Right kidney (tissue), 9 donors: Measurements from ENCODE around the gene CASP7.
"Not testable (repeated sequence)": the region's sequence is repeated elsewhere in the genome, so short reads cannot be mapped to it uniquely, and the experiment has no call there.

Source experiments
- DNase-seq: peaks from one replicate; pipeline ENCODE4 v3.0.0-alpha.2; 2016
- long read RNA-seq, 8 donors: transcript quantifications; one replicate each; lab custom pipeline, GENCODE V29; 2026

CASP7 gene
- long read RNA-seq, donor 1, transcript CASP7-203 (7 exons, 2,377 nt): major isoform, 5 of 12 reads
- long read RNA-seq, donor 1, transcript CASP7-211 (7 exons, 2,467 nt): major isoform, 5 of 12 reads
- long read RNA-seq, donor 1, partial matches to known transcripts: 0 of 12 reads
- long read RNA-seq, donor 1, other reads (novel, unspliced or antisense): 0 of 12 reads
- long read RNA-seq, donor 2, partial matches to known transcripts: 6 of 12 reads
- long read RNA-seq, donor 2, other reads (novel, unspliced or antisense): 0 of 12 reads
- long read RNA-seq, donor 3, partial matches to known transcripts: 0 of 3 reads
- long read RNA-seq, donor 3, other reads (novel, unspliced or antisense): 0 of 3 reads
- long read RNA-seq, donor 4, partial matches to known transcripts: 0 of 5 reads
- long read RNA-seq, donor 4, other reads (novel, unspliced or antisense): 0 of 5 reads
- long read RNA-seq, donor 5, partial matches to known transcripts: 0 of 6 reads
- long read RNA-seq, donor 5, other reads (novel, unspliced or antisense): 0 of 6 reads
- long read RNA-seq, donor 6, transcript CASP7-203 (7 exons, 2,377 nt): major isoform, 5 of 7 reads
- long read RNA-seq, donor 6, partial matches to known transcripts: 0 of 7 reads
- long read RNA-seq, donor 6, other reads (novel, unspliced or antisense): 0 of 7 reads
- long read RNA-seq, donor 7, transcript CASP7-203 (7 exons, 2,377 nt): major isoform, 5 of 5 reads
- long read RNA-seq, donor 7, partial matches to known transcripts: 0 of 5 reads
- long read RNA-seq, donor 7, other reads (novel, unspliced or antisense): 0 of 5 reads
- long read RNA-seq, donor 8, partial matches to known transcripts: 0 of 7 reads
- long read RNA-seq, donor 8, other reads (novel, unspliced or antisense): 0 of 7 reads

- peak; percentile 97 for DNase-seq
These were observed at the start of gene CASP7 for GRCh38 chr10:113679463-113680189. TSS of gene CASP7 (plus strand) at chr10:113679912. CDS start at chr10:113697494, 17,582 bp downstream.

GRCh38 chr10:113630929-113631533, 48.7 kb upstream of the CASP7 start:
- DNase-seq: no peak

DNA sequence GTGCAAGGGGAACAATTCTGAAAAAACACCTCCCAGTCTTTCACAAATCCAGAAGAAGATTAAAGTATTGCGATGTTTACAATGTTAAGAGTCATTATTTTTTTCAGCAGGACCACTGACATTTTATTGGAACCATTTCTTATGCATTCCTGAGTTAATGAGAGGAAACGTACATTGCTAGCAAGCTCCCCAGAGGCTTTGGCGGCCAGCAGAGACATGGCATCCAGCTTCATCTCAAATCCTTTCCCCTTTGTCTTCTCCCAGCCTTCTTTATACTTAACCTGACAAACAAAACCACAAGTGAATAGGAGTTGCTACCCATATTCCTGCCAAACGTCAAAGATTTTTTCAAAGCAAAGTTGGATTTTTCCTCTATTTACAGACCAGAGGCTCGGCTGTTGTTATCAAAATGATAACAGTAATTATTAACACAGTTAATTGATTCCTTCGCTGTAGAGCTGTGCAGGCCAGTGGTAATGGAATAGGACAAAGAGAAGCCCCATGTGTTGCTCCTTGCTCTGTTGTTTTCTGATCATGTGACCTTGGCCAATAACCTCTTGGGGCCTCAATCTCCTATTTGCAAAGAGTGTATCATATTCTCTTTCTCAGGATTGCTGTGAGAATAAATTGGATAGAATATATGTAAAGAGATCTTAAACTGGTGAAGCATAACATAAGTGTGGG, 47.9 kb upstream of the CASP7 start:
- DNase-seq: no peak

GRCh38 chr10:113639966-113640365, 39.7 kb upstream of the CASP7 start:
- DNase-seq: no peak

DNA sequence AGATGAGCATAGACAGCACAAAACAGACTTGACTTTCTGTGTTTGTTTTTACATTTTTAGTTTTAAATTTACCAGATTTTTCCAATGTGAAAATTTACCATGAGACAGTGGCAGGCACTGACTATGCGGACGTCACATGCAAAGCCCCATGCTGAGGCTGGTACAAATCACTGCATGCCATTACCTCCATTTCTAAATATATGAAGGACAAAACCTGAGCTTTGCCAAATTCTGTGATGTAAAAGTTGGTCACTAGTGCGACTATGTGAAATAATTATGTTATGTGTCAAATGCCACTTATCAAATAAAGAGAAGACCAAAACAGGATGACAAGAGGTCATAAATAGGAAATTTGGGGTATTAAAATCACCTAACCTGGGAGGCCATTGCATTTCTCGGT, 38.0 kb upstream of the CASP7 start:
- no peak for DNase-seq

- no peak for DNase-seq
These were observed 36.5 kb upstream of the CASP7 start for GRCh38 chr10:113643183-113643582.

GRCh38 chr10:113644185-113645120, 35.3 kb upstream of the CASP7 start:
- no peak for DNase-seq

DNA sequence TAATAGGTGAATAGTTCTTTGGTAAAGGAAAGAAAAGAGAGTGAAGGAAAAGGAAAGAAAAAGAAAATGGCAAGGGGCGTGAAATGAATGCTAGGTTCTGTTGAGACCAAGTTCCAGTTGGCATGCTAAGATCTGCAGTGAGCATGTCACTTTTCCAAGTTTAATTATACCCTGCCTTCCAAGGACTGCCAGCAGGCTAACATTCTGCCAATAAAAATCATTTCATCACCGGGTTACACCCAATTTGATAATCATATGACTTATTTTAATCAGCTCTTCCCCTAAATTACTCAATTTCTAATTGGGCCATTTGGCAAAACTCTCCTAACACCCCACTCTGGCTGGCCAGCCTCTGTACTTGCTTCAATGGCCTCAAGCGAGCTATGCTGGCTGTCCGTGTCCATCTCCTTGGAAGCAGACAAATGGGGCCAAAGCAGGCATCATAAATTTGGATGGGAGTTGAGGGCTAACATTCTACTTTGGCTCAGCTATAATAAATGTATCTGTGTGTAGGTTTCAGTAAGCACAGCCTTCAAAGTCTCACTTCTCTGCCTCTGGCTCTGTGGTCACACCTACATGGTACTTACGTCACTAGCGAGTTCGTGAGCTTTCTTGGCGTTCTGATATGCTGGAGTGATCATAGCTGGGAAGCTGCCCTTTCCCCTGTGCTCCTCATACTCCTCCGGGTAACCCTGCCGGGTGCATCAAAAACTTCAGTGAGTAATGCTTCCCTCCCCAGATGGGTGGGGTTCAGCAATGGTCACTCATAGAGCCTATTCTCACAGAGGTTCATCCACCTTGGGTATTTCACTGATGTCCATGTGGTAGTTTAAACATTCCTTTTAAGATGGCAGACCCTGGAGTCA, 33.1 kb upstream of the CASP7 start:
- DNase-seq: no peak

- DNase-seq: no peak
These were observed 31.9 kb upstream of the CASP7 start for GRCh38 chr10:113647812-113648211.

- DNase-seq: no peak
These were observed 31.2 kb upstream of the CASP7 start for GRCh38 chr10:113648478-113648877.

DNA sequence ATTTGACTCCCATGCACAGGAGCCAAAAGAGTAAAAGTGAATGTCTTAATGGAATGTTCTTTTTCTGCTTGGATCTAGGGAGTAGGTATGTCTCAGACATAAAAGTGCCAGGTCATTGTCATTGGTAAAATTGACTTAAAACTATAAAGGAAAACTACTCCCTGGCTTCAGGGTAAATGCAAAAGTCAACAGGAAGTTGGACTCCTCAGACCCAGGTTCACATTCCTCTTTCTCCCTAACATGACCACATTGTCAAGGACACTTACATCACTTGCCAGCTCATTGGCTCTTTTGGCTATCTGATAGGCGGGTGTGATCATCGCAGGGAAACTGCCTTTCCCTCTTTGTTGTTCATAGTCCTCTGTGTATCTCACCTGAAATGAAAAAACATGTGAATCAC, 29.5 kb upstream of the CASP7 start:
- no peak for DNase-seq

DNA sequence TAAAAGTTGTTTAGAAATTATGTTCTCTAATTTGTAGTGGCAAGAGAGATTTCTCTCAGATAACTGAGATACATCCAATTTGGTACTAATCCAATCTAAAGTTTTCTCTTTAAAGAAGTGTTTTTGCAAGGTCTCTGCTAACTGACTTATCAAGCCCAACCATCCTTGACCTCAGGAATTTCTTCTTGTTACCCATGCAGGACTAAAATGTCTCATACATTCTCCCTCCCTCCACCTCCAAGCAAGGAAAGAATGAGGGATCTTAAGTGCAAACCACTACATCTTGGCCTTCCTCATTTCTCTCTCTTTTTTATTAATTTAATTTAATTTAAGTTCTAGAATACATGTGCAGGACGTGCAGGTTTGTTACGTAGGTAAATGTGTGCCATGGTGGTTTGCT, 28.7 kb upstream of the CASP7 start:
- DNase-seq: no peak

- no peak for DNase-seq
These were observed 27.8 kb upstream of the CASP7 start for GRCh38 chr10:113651898-113652297.

GRCh38 chr10:113652456-113652855, 27.3 kb upstream of the CASP7 start:
- not testable (repeated sequence) for DNase-seq

- DNase-seq: no peak
These were observed 22.8 kb upstream of the CASP7 start for GRCh38 chr10:113656896-113657295.

- no peak for DNase-seq
These were observed 22.2 kb upstream of the CASP7 start for GRCh38 chr10:113657544-113657943.

- DNase-seq: no peak
These were observed 18.4 kb upstream of the CASP7 start for GRCh38 chr10:113661332-113661731.

- DNase-seq: no peak
These were observed 16.6 kb upstream of the CASP7 start for GRCh38 chr10:113663142-113663541.

GRCh38 chr10:113663908-113664307, 15.8 kb upstream of the CASP7 start, which contains the start of gene NRAP:
TSS of gene NRAP (minus strand) at chr10:113664041. CDS start at chr10:113663882, 159 bp downstream.
- no peak for DNase-seq
